ENCODE results near the gene ADAMTS1. TPM values are rescaled to one million over a fixed set of nuclear protein-coding genes. Genes with fewer than 3 reads are reported as not detected.
A peak's percentile ranks its signal among the peaks of the same experiment; 100 is the strongest.

ADAMTS1 gene
- total and polyA plus RNA-seq, 2 donors (not counting 1 experiment from before 2014, with no cell fraction given): not detected

GRCh38 chr21:26844258-26845065 lies 747 bp downstream of the ADAMTS1 start:
- DNase-seq: peak; percentile 7
- Histone ChIP-seq H2AFZ (ENCODE audit: insufficient read depth, low read depth, low read length, poor library complexity, severe bottlenecking) (peak overlapping the region; percentile 46), H3K36me3 (replicated peaks in 1 of 2; ENCODE audit: control extremely low read depth in 1 of 2, control insufficient read depth in 1 of 2, extremely low read depth in 1 of 2, insufficient read depth in 2 of 2, low read length in 1 of 2) (no peaks in the 10 kb centered on the region), H3K9ac (ENCODE audit: low read length) (peak overlapping the region; percentile 41), H3K27ac (ENCODE audit: low read length in 2 of 2) (no peak overlapping the region), H3K4me2 (replicated peaks; ENCODE audit: low read depth, low read length, poor library complexity, severe bottlenecking) (peak overlapping the region; percentile 63), H3K4me1 (ENCODE audit: control insufficient read depth in 2 of 2, insufficient read depth in 2 of 2, low read length in 2 of 2) (peaks cover 36 to 43% of the 10 kb centered on the region in 2 donors), H4K20me1 (ENCODE audit: control insufficient read depth, insufficient read depth, low read length, poor library complexity, severe bottlenecking) (no peaks in the 10 kb centered on the region), H3K4me3 (ENCODE audit: control extremely low read depth in 1 of 5, extremely low read depth in 1 of 5, insufficient read depth in 1 of 5, low read depth in 2 of 5, low read length in 4 of 5) (peak overlapping the region in 3 of 5 experiments; percentile 2 to 19 (median 17)), H3K79me2 (ENCODE audit: control insufficient read depth, insufficient read depth, low read length) (no peaks in the 10 kb centered on the region), H3K9me3 (ENCODE audit: control extremely low read depth in 1 of 3, control insufficient read depth in 2 of 3, insufficient read depth in 1 of 3, low read length in 2 of 3) (peaks cover 0 to 21% (median 0%) of the 10 kb centered on the region in 3 donors), H3K27me3 (replicated peaks in 1 of 4; ENCODE audit: control extremely low read depth in 1 of 4, control insufficient read depth in 3 of 4, insufficient read depth in 4 of 4, low read length in 3 of 4) (peaks cover 0 to 51% (median 23%) of the 10 kb centered on the region in 4 experiments)
- intact Hi-C loops (cut with micrococcal nuclease): no loop called here
- Mint-ChIP-seq H3K4me3 (peak overlapping the region; percentile 66), H3K27me3 (peaks cover 64% of the 10 kb centered on the region), H3K9me3 (ENCODE audit: insufficient read depth) (no peaks in the 10 kb centered on the region), H3K27ac (no peak overlapping the region), H3K4me1 (peaks cover 32% of the 10 kb centered on the region)
- TF ChIP-seq EZH2 (IDR thresholded peaks at IDR 0.05; ENCODE audit: borderline replicate concordance, insufficient read depth, low read depth, low read length, poor library complexity, severe bottlenecking) (no peak), CTCF (IDR thresholded peaks at IDR 0.05) (no peak)
- ChIA-PET CTCF (interaction anchor here (1.2 kb wide), 1 partner anchor 1901 kb away, joined by 4 read pairs; no protein-coding TSS in a partner anchor), POLR2A (no interaction called here)
- ATAC-seq (ENCODE audit: low read depth): no peak
- 2% methylated on average over 96 of the region's 96 CpGs for WGBS (ENCODE audit: insufficient coverage)

GRCh38 chr21:26843933-26844257 lies 1.3 kb downstream of the ADAMTS1 start:
- H3K9me3 Mint-ChIP-seq (ENCODE audit: insufficient read depth): no peaks in the 10 kb centered on the region
- no peak overlapping the region for H3K27ac Mint-ChIP-seq
- Histone ChIP-seq H3K27me3 (replicated peaks in 1 of 4; ENCODE audit: control extremely low read depth in 1 of 4, control insufficient read depth in 3 of 4, insufficient read depth in 4 of 4, low read length in 3 of 4) (peaks cover 0 to 51% (median 22%) of the 10 kb centered on the region in 4 experiments), H3K4me3 (ENCODE audit: control extremely low read depth in 1 of 5, extremely low read depth in 1 of 5, insufficient read depth in 1 of 5, low read depth in 2 of 5, low read length in 4 of 5) (no peak overlapping the region), H3K4me1 (ENCODE audit: control insufficient read depth in 2 of 2, insufficient read depth in 2 of 2, low read length in 2 of 2) (peaks cover 36 to 43% of the 10 kb centered on the region in 2 donors), H2AFZ (ENCODE audit: insufficient read depth, low read depth, low read length, poor library complexity, severe bottlenecking) (peak overlapping the region; percentile 46), H3K9me3 (ENCODE audit: control extremely low read depth in 1 of 3, control insufficient read depth in 2 of 3, insufficient read depth in 1 of 3, low read length in 2 of 3) (peaks cover 0 to 21% (median 0%) of the 10 kb centered on the region in 3 donors), H3K27ac (ENCODE audit: low read length in 2 of 2) (no peak overlapping the region), H3K9ac (ENCODE audit: low read length) (no peak overlapping the region), H3K36me3 (replicated peaks in 1 of 2; ENCODE audit: control extremely low read depth in 1 of 2, control insufficient read depth in 1 of 2, extremely low read depth in 1 of 2, insufficient read depth in 2 of 2, low read length in 1 of 2) (no peaks in the 10 kb centered on the region), H4K20me1 (ENCODE audit: control insufficient read depth, insufficient read depth, low read length, poor library complexity, severe bottlenecking) (no peaks in the 10 kb centered on the region), H3K79me2 (ENCODE audit: control insufficient read depth, insufficient read depth, low read length) (no peaks in the 10 kb centered on the region), H3K4me2 (replicated peaks; ENCODE audit: low read depth, low read length, poor library complexity, severe bottlenecking) (peak overlapping the region; percentile 63)
- DNase-seq (no peak), ATAC-seq (ENCODE audit: low read depth) (no peak)
- peak overlapping the region; percentile 66 for H3K4me3 Mint-ChIP-seq
- TF ChIP-seq CTCF (IDR thresholded peaks at IDR 0.05) (no peak), EZH2 (IDR thresholded peaks at IDR 0.05; ENCODE audit: borderline replicate concordance, insufficient read depth, low read depth, low read length, poor library complexity, severe bottlenecking) (no peak)
- H3K27me3 Mint-ChIP-seq: peaks cover 60% of the 10 kb centered on the region
- intact Hi-C loops (cut with micrococcal nuclease): no loop called here
- 0% methylated on average over 5 of the region's 11 CpGs for WGBS (ENCODE audit: insufficient coverage)
- H3K4me1 Mint-ChIP-seq: peaks cover 32% of the 10 kb centered on the region
- ChIA-PET POLR2A (no interaction called here), CTCF (interaction anchor here (1.2 kb wide), 1 partner anchor 1901 kb away, joined by 4 read pairs; no protein-coding TSS in a partner anchor)

Data from B cell (primary cell).